Cerebellar nuclear complex (tissue), 1 donor: ENCODE measurements around the gene VWA7.

Experiments used
- DNase-seq, 2 experiments: peaks; one replicate each; lab custom pipeline; 2025; lab: John Stamatoyannopoulos, UW

VWA7 gene

DNA sequence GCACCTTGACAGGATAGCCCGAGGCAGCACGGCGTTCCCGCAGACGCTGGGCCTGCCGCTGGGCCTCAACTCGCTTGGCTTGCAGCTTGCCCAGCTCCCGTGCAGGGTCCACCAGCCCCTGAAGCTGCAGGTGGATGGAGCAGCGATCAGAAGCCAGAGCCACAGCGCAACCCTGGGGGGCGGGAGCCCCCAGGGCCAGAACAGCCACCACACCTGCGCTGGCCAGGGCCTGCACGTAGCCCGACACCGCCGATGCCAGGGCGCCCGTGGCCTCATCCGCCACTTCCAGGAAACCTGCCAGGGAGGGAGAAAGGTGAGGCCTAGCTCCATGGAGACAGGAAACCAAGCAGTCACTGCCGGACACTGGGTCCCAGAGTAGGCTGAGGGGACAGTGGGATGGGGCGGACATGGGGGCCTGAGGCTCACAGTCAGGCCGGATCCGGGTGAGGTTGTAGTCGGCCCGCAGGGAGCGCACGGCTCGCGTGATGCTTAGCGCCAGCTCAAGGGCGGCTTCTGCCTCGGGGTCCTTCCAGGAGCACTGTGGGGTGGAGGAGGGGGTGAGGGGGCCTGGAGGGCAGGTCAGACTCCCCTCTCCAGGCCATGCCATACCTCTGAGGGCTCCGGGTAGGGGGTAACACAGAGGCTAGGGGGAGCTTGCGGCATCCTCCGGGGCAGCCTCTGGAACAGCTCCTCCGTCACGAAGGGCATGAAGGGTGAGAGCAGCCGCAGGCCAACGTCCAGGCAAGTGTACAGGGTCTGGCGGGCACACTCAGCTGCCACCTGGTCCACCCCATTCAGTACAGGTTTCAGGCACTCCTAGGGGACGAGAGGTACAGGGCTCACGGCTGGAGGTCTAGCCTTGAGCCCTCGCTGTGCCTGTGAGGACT lies 2.1 kb upstream of the VWA7 start:
- DNase-seq, result no peak

DNA sequence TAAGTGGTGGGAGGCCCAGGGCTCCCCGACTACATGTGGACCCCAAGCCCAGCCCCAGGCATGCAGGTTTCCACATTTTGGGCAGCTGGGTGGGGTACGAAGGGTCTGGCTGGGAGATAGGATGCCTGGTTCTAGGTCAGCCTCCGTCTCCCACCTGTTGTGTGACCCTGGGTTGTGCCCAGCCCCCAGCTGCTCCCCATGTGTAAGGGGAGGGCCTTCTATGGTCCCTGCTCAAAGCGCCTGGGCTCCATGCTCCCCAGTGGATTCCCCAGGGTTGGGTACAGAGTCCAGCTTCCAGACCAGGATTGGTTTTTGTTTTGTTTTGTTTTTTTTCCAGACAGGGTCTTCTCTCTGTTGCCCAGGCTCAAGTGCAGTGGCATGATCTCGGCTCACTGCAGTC lies 1.1 kb upstream of the VWA7 start:
- no peak for DNase-seq

DNA sequence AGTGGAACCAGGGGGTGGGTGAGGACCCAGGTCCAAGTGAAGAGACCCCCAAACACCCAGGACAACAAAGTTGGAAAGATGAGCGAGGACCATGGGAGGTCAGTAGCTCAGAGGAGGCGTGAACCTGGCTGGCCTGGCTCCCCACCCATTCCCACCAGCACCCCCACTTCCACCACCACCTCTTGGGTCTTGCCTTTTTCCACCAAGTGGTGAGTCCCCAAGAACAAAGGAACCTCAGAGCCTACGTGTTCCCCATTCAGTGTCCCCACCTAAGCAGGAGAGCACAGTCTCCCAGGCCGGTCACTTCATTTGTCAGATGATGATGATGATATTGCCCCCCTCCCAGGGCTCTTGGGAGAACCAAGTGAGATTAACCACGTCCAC lies 531 bp upstream of the VWA7 start:
- DNase-seq, result no peak

- no peak for DNase-seq
These were observed 591 bp downstream of the VWA7 start for GRCh38 chr6:31776485-31776988.

- no peak for DNase-seq
These were observed 1.3 kb downstream of the VWA7 start for GRCh38 chr6:31775633-31776484.

- no peak for DNase-seq
These were observed 1.9 kb downstream of the VWA7 start for GRCh38 chr6:31775184-31775583.

DNA sequence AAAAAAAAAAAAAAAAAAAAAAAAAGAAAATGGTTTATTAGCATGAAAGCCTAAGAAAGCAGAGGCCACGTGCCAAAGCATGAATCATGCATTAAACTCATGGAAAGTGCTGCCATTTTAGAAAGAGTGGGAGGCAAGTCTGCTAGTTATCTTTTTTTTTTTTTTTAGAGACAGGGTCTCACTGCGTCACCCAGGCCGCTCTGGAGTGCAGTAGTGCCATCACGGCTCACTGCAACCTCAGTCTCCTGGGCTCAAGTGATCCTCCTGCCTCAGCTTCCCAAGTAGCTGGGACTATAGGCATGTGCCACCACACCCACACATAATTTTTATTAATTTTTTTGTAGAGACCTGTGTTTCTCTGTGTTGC lies 5.2 kb downstream of the VWA7 start:
- no peak for DNase-seq

DNA sequence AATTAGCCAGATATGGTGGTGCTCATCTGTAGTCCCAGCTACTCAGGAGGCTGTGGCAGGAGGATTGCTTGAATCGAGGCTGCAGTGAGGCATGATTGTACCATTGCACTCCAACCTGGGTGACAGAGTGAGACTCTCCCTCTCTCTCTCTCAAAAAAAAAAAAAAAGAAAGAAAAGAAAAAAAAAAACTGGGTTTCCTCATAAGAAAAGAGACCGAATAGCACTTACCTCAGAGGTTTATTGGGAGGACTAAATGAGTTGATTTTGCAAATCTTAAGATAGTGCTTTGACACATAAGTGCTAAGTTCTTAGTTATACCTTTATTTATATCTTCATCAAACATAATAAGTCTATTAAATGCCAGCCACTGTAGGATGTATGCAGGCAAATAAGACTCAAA lies 6.3 kb downstream of the VWA7 start:
- DNase-seq, result no peak

- no peak for DNase-seq
These were observed 7.3 kb downstream of the VWA7 start for GRCh38 chr6:31769684-31770371.

DNA sequence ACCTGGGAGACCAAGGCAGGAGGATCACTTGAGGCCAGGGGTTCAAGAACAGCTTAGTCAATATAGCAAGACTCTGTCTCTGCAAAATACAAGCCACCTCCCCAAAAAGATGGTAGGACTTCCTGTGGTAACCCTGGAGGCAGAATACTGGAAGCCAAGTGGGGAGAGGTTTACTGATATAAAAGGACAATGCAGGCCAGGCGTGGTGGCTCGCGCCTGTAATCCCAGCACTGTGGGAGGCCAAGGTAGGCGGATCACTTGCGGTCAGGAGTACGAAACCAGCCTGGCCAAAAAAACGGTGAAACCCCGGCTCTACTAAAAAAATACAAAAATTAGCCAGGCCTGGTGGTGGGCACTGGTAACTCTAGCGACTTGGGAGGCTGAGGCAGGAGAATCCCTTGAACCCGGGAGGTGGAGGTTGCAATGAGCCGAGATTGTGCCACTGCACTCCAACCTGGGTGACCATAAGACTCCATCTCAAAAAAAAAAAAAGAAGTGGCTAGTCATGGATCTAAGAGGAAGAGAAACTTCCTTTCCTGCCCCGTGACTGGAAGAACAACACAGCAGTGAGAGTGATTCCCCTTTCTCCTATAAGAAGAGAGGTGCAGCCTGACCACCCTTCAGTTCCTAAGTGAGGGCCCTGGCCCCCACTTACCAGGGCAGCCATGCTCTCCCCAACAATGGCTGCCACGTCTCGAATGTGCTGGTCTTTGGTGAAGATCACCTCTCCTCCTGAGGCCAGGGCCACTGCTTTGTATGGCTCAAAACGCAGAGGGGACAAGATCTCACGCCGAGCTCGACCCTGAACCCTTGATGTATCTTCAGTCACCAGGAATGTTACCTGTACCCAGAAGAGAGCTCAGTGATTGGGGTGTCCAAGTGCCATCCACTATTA lies 8.5 kb downstream of the VWA7 start:
- no peak for DNase-seq

GRCh38 chr6:31767096-31767645 lies 10.0 kb downstream of the VWA7 start:
- DNase-seq, result no peak

GRCh38 chr6:31765910-31766794 lies 11.0 kb downstream of the VWA7 start:
- no peak for DNase-seq

- no peak for DNase-seq
These were observed 11.6 kb downstream of the VWA7 start for GRCh38 chr6:31765559-31765909.

DNA sequence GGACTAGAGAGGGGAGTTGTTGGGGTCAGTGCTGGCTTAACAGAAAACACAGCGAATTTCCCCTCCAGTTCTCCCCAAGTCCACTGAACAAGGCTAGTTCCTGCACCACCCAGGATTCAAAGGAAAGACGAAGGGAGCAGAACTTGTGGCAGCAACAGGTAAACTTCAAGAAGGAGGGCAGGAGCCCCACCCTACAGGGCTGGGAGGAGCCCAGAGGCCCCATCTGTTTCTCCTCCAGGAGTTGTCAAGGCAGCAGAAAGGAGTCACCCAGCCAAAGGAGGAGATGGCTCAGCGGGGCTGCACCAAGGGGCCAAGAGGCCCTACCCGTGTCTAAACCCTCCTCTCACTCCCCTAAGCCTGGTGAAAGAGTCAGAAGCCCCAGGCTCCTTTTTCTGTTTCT lies 12.9 kb downstream of the VWA7 start:
- no peak for DNase-seq

DNA sequence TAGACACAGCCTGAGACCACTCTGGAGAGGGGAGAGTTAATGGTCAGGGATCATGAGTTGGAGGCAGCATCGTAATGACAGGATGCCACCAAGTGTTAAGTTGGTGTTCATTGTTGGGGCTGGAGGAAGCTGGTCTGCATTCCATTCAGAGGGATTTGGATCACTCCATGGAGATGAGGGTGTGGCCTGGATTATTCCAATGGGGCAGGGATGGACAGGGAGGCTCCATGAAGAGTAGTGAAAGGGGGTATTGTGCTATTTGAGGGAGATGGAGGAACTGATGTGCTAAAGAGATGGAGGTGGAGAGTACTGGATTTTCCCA lies 13.5 kb downstream of the VWA7 start:
- no peak for DNase-seq

GRCh38 chr6:31762878-31763618 lies 14.1 kb downstream of the VWA7 start:
- DNase-seq, result no peak

DNA sequence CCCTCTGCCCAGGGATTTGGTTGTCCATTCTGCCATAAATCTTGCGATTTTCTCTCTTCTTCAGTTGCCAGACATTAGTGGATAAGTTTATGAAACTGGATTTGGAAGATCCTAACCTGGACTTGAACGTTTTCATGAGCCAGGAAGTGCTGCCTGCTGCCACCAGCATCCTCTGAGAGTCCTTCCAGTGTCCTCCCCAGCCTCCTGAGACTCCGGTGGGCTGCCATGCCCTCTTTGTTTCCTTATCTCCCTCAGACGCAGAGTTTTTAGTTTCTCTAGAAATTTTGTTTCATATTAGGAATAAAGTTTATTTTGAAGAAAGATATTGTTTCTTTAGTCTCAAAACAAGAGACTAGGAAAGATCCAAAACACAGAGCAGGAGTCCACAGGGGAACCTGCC lies 14.8 kb downstream of the VWA7 start, which contains the start of gene SAPCD1:
TSS of gene SAPCD1 (plus strand) at position 301 of the 400 bp plus-strand sequence. CDS start 399 bp downstream, outside the sequence.
- no peak for DNase-seq

- DNase-seq, result no peak
These were observed 15.8 kb downstream of the VWA7 start for GRCh38 chr6:31761343-31761742.

DNA sequence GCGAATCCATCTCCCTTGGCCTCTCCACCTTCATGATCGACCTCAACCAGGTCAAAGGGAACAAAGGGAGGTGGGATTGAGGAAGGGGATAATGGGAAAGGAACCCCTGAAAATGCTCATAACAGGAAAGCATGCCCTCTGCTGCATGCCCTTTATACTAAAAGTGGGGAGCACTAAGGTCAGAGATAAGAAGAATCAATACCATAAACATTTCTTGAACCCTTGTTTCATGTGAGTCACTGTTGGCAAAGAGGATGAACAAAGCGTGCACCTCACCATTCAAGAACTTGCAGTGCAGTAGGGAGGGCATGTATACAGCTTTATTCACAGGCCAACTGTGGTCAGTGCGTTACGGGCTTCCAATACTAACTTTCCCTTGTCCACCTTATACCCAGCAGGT lies 16.3 kb downstream of the VWA7 start:
- no peak for DNase-seq
